GM23248 (cell line): ENCODE data around the gene UGGT1. TPM values are rescaled to one million over a fixed set of nuclear protein-coding genes. Genes with fewer than 3 reads are reported as not detected.

Experiments used
- DNase-seq: peaks from one replicate; pipeline ENCODE4 v3.0.0-alpha.2; 2015
- H2AFZ ChIP-seq: fragments of 200-600 bp; sonication (generic); 2 replicates; pipeline ENCODE4 v1.6.1; 2016; ENCODE audit warnings: antibody characterized with exemption
- H3F3A ChIP-seq: fragments of 200-600 bp; sonication (generic); 2 replicates; pipeline ENCODE4 v1.6.1; 2016; ENCODE audit warnings: mild to moderate bottlenecking, antibody characterized with exemption, mixed run types; ENCODE audit not compliant: insufficient read depth
- H3K27ac ChIP-seq: fragments of 200-600 bp; sonication (generic); 2 replicates; pipeline ENCODE4 v1.5.1; 2016; ENCODE audit warnings: mild to moderate bottlenecking
- H3K27me3 ChIP-seq: fragments of 200-600 bp; sonication (generic); replicated peaks from 2 replicates; pipeline ENCODE4 v1.6.1; 2016; ENCODE audit warnings: mild to moderate bottlenecking; ENCODE audit not compliant: insufficient read depth
- H3K36me3 ChIP-seq: fragments of 200-600 bp; sonication (generic); 2 replicates; pipeline ENCODE4 v1.6.1; 2016; ENCODE audit warnings: low read depth, mild to moderate bottlenecking
- H3K4me1 ChIP-seq: fragments of 200-600 bp; sonication (generic); 2 replicates; pipeline ENCODE4 v1.6.1; 2016; ENCODE audit warnings: mild to moderate bottlenecking; ENCODE audit not compliant: insufficient read depth
- H3K4me2 ChIP-seq: fragments of 200-600 bp; sonication (generic); one replicate; pipeline ENCODE4 v1.6.1; 2016; ENCODE audit warnings: mild to moderate bottlenecking; ENCODE audit not compliant: unreplicated experiment
- H3K4me3 ChIP-seq: fragments of 200-600 bp; sonication (generic); 2 replicates; pipeline ENCODE4 v1.5.1; 2016; ENCODE audit warnings: mild to moderate bottlenecking
- H3K79me2 ChIP-seq: fragments of 200-600 bp; sonication (generic); 2 replicates; pipeline ENCODE4 v1.6.1; 2016; ENCODE audit warnings: mild to moderate bottlenecking; ENCODE audit not compliant: insufficient read depth
- H3K9ac ChIP-seq: fragments of 200-600 bp; sonication (generic); 2 replicates; pipeline ENCODE4 v1.6.1; 2016; ENCODE audit warnings: mild to moderate bottlenecking
- H3K9me2 ChIP-seq: fragments of 200-600 bp; sonication (generic); 2 replicates; pipeline ENCODE4 v1.6.1; 2016; ENCODE audit warnings: mixed run types, mild to moderate bottlenecking, moderate library complexity; ENCODE audit not compliant: insufficient read depth
- H3K9me3 ChIP-seq: fragments of 200-600 bp; sonication (generic); one replicate; pipeline ENCODE4 v1.6.1; 2017; ENCODE audit warnings: low read depth
- H4K20me1 ChIP-seq: fragments of 200-600 bp; sonication (generic); 2 replicates; pipeline ENCODE4 v1.6.0; 2016; ENCODE audit not compliant: insufficient read depth
- EZH2 ChIP-seq: fragments of 200-600 bp; sonication (generic); IDR thresholded peaks from 2 replicates; pipeline ENCODE4 v1.6.1; 2018; ENCODE audit warnings: antibody characterized with exemption, mild to moderate bottlenecking; ENCODE audit not compliant: insufficient read depth, poor library complexity, severe bottlenecking
- EZH2phosphoT487 ChIP-seq: fragments of 200-600 bp; sonication (generic); IDR thresholded peaks from 2 replicates; pipeline ENCODE4 v1.6.1; 2018; ENCODE audit warnings: antibody characterized with exemption, moderate library complexity, mild to moderate bottlenecking, low read depth; ENCODE audit not compliant: insufficient read depth
- WGBS, 2 experiments: methylation state at CpG; one replicate each; pipeline ENCODE4 v1.1.6; 2015 to 2017; ENCODE audit warnings: low lambda C conversion rate in 2 of 2, low coverage in 1 of 2; ENCODE audit errors: missing lambda C conversion rate in 2 of 2; 5-methylcytosine and 5-hydroxymethylcytosine counted together
- in situ Hi-C: fragments of 300-500 bp; cut with MboI; formaldehyde crosslinking; loops from 2 replicates; pipeline ENCODE4 v1.15.0; 2020
- polyA plus RNA-seq: library from polyadenylated mRNA; unstranded; fragments of >200 nt; fragmentation: Nextera tagmentation; extraction: Ambion mirVana; gene quantifications from 2 replicates; pipeline ENCODE4 v1.2.1, GENCODE V29; 2016
- total RNA-seq: library from RNA; depleted of rRNA; stranded (reverse); fragments of >200 nt; shearing (Covaris generic); gene quantifications from 2 replicates; pipeline ENCODE4 v1.2.3, GENCODE V29; 2014

UGGT1 gene
- total and polyA plus RNA-seq, 2 experiments from 2014 or later, result 16.9 to 53.6 TPM

- TF ChIP-seq EZH2phosphoT487 (no peak), EZH2 (no peak)
- 81 to 88% methylated on average over 6 of the region's 6 CpGs for WGBS, 2 experiments
- Histone ChIP-seq H4K20me1 (no peaks in the 10 kb centered on the region), H3K4me3 (no peak overlapping the region), H3K9ac (no peak overlapping the region), H2AFZ (no peak overlapping the region), H3K9me3 (no peaks in the 10 kb centered on the region), H3K27me3 (no peaks in the 10 kb centered on the region), H3K36me3 (no peaks in the 10 kb centered on the region), H3K4me1 (no peaks in the 10 kb centered on the region), H3K9me2 (no peaks in the 10 kb centered on the region), H3K4me2 (no peak overlapping the region), H3K27ac (no peak overlapping the region), H3K79me2 (no peaks in the 10 kb centered on the region), H3F3A (no peaks in the 10 kb centered on the region)
- in situ Hi-C loops, result no loop called here
- no peak for DNase-seq
Measured at GRCh38 chr2:128196471-128196931, 105.5 kb downstream of the UGGT1 start.

- H2AFZ ChIP-seq, result no peak overlapping the region
- no peaks in the 10 kb centered on the region for H3F3A ChIP-seq
- H3K4me2 ChIP-seq, result no peak overlapping the region
- no peak for TF ChIP-seq EZH2
- no peak for TF ChIP-seq EZH2phosphoT487
- H3K4me1 ChIP-seq, result no peaks in the 10 kb centered on the region
- no peaks in the 10 kb centered on the region for H3K27me3 ChIP-seq
- no peaks in the 10 kb centered on the region for H3K79me2 ChIP-seq
- H3K27ac ChIP-seq, result no peak overlapping the region
- in situ Hi-C loops, result no loop called here
- H4K20me1 ChIP-seq, result no peaks in the 10 kb centered on the region
- no peaks in the 10 kb centered on the region for H3K36me3 ChIP-seq
- DNase-seq, result no peak
- no peaks in the 10 kb centered on the region for H3K9me2 ChIP-seq
- H3K9me3 ChIP-seq, result no peaks in the 10 kb centered on the region
- 88 to 90% methylated on average over 8 of the region's 8 CpGs for WGBS, 2 experiments
- no peak overlapping the region for H3K4me3 ChIP-seq
- H3K9ac ChIP-seq, result no peak overlapping the region
Measured at GRCh38 chr2:128197059-128197458, 106.1 kb downstream of the UGGT1 start.

GRCh38 chr2:128198656-128199055 lies 107.7 kb downstream of the UGGT1 start:
- Histone ChIP-seq H3K9me3 (no peaks in the 10 kb centered on the region), H3K4me3 (no peak overlapping the region), H3K79me2 (no peaks in the 10 kb centered on the region), H4K20me1 (no peaks in the 10 kb centered on the region), H3K4me2 (no peak overlapping the region), H3K27me3 (0 out of 2 replicates have a peak, but pooled peaks cover under 1% of the 10 kb centered on the region), H3F3A (no peaks in the 10 kb centered on the region), H3K27ac (no peak overlapping the region), H3K36me3 (no peaks in the 10 kb centered on the region), H3K9ac (no peak overlapping the region), H3K4me1 (no peaks in the 10 kb centered on the region), H3K9me2 (no peaks in the 10 kb centered on the region), H2AFZ (no peak overlapping the region)
- DNase-seq, result no peak
- WGBS, 2 experiments, result 99 to 100% methylated on average over 3 of the region's 3 CpGs
- no peak for TF ChIP-seq EZH2
- TF ChIP-seq EZH2phosphoT487, result no peak
- in situ Hi-C loops, result no loop called here

- 87 to 94% methylated on average over 7 of the region's 7 CpGs for WGBS, 2 experiments
- Histone ChIP-seq H3K4me1 (no peaks in the 10 kb centered on the region), H3K79me2 (no peaks in the 10 kb centered on the region), H2AFZ (no peak overlapping the region), H3K27me3 (0 out of 2 replicates have a peak, but pooled peaks cover 5% of the 10 kb centered on the region), H3K36me3 (no peaks in the 10 kb centered on the region), H3K27ac (no peak overlapping the region), H4K20me1 (no peaks in the 10 kb centered on the region), H3K9ac (no peak overlapping the region), H3K4me2 (no peak overlapping the region), H3K9me2 (no peaks in the 10 kb centered on the region), H3F3A (no peaks in the 10 kb centered on the region), H3K4me3 (no peak overlapping the region), H3K9me3 (no peaks in the 10 kb centered on the region)
- in situ Hi-C loops, result no loop called here
- no peak for DNase-seq
- no peak for TF ChIP-seq EZH2
- no peak for TF ChIP-seq EZH2phosphoT487
Measured at GRCh38 chr2:128199141-128199540, 108.1 kb downstream of the UGGT1 start.

- 0 out of 2 replicates have a peak, but pooled peaks cover 5% of the 10 kb centered on the region for H3K27me3 ChIP-seq
- TF ChIP-seq EZH2 (no peak), EZH2phosphoT487 (no peak)
- no peaks in the 10 kb centered on the region for H3K4me1 ChIP-seq
- H3K4me3 ChIP-seq, result no peak overlapping the region
- in situ Hi-C loops, result no loop called here
- DNase-seq, result no peak
- no peak overlapping the region for H3K27ac ChIP-seq
- H3K4me2 ChIP-seq, result no peak overlapping the region
- no peaks in the 10 kb centered on the region for H3F3A ChIP-seq
- 50 to 52% methylated on average over 1 of the region's 1 CpG for WGBS, 2 experiments
- no peak overlapping the region for H3K9ac ChIP-seq
- H3K9me2 ChIP-seq, result no peaks in the 10 kb centered on the region
- no peaks in the 10 kb centered on the region for H3K36me3 ChIP-seq
- no peak overlapping the region for H2AFZ ChIP-seq
- H4K20me1 ChIP-seq, result no peaks in the 10 kb centered on the region
- H3K9me3 ChIP-seq, result no peaks in the 10 kb centered on the region
- no peaks in the 10 kb centered on the region for H3K79me2 ChIP-seq
Measured at GRCh38 chr2:128202791-128203190, 111.8 kb downstream of the UGGT1 start.
